Superior temporal gyrus (tissue), 1 donor: ENCODE data around the gene MTFP1.
"Not testable (repeated sequence)": the region's sequence is repeated elsewhere in the genome, so short reads cannot be mapped to it uniquely, and the experiment has no call there.

Experiments
- DNase-seq: peaks from one replicate; pipeline ENCODE4 v3.0.0-alpha.2; 2016; ENCODE audit errors: extremely low spot score

The MTFP1 gene

GRCh38 chr22:30425616-30426387 is at the start of gene MTFP1:
TSS of gene MTFP1 (plus strand) at chr22:30425768. CDS start at chr22:30425880, 112 bp downstream.
- DNase-seq, result peak; percentile 31

- no peak for DNase-seq
Measured at GRCh38 chr22:30380011-30380410, 45.6 kb upstream of the MTFP1 start.

GRCh38 chr22:30381264-30381663 is 44.3 kb upstream of the MTFP1 start:
- no peak for DNase-seq

GRCh38 chr22:30382340-30382739 is 43.2 kb upstream of the MTFP1 start:
- no peak for DNase-seq

GRCh38 chr22:30383061-30383460 is 42.5 kb upstream of the MTFP1 start:
- no peak for DNase-seq

GRCh38 chr22:30385942-30386341 is 39.6 kb upstream of the MTFP1 start:
- no peak for DNase-seq

GRCh38 chr22:30386608-30386959 is 39.0 kb upstream of the MTFP1 start:
- no peak for DNase-seq

GRCh38 chr22:30386960-30387827 is 38.4 kb upstream of the MTFP1 start, which contains the start of gene RNF215:
TSS of gene RNF215 (minus strand) at chr22:30387411. CDS start at chr22:30387313, 98 bp downstream.
- DNase-seq, result peak; percentile 84

GRCh38 chr22:30390974-30391691 is 34.4 kb upstream of the MTFP1 start:
- DNase-seq, result peak; percentile 94

- DNase-seq, result no peak
Measured at GRCh38 chr22:30392661-30393321, 32.8 kb upstream of the MTFP1 start.

- DNase-seq, result no peak
Measured at GRCh38 chr22:30393322-30393680, 32.3 kb upstream of the MTFP1 start.

- DNase-seq, result no peak
Measured at GRCh38 chr22:30393885-30394284, 31.7 kb upstream of the MTFP1 start.

- DNase-seq, result peak; percentile 78
Measured at GRCh38 chr22:30396871-30397655, 28.5 kb upstream of the MTFP1 start, which contains the start of gene SEC14L2. TSS of gene SEC14L2 (plus strand) at chr22:30397018. CDS start at chr22:30397117, 99 bp downstream.

GRCh38 chr22:30397656-30398635 is 27.6 kb upstream of the MTFP1 start:
- DNase-seq, result no peak

- peak; percentile 37 for DNase-seq
Measured at GRCh38 chr22:30398685-30399680, 26.6 kb upstream of the MTFP1 start.

- DNase-seq, result no peak
Measured at GRCh38 chr22:30399718-30400117, 25.9 kb upstream of the MTFP1 start.

- no peak for DNase-seq
Measured at GRCh38 chr22:30400159-30400558, 25.4 kb upstream of the MTFP1 start.

- not testable (repeated sequence) for DNase-seq
Measured at GRCh38 chr22:30401024-30401423, 24.5 kb upstream of the MTFP1 start.
